NCI-H345 (cell line): Measurements from ENCODE around the gene C1QL3.

Source experiments
- DNase-seq: peaks from one replicate; lab custom pipeline; 2025; lab: John Stamatoyannopoulos, UW

The C1QL3 gene

GRCh38 chr10:16493884-16494536 lies 27.7 kb downstream of the C1QL3 start:
- no peak for DNase-seq

- peak; percentile 34 for DNase-seq
Observed at GRCh38 chr10:16491933-16492332, 29.7 kb downstream of the C1QL3 start.

DNA sequence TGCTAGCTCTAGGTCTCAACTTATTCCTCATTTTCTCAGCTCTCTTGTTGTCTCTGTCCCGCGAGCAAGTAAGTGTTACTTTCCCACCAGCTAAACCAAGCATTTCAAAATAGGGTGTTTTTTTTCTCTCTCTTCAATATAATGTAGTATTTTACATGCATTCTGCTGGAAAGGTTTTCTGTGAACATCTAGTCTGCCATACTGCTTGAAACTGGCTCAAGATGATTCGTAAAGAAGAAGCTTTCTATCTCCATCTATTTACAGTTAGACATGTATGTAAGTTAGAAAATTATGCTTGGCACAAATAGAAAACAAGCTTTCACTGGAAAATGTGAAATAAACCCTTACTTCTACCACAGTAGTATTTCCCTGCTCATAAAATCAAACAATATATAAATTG lies 31.2 kb downstream of the C1QL3 start:
- DNase-seq, result no peak

GRCh38 chr10:16483241-16483917 lies 38.3 kb downstream of the C1QL3 start:
- DNase-seq, result no peak

DNA sequence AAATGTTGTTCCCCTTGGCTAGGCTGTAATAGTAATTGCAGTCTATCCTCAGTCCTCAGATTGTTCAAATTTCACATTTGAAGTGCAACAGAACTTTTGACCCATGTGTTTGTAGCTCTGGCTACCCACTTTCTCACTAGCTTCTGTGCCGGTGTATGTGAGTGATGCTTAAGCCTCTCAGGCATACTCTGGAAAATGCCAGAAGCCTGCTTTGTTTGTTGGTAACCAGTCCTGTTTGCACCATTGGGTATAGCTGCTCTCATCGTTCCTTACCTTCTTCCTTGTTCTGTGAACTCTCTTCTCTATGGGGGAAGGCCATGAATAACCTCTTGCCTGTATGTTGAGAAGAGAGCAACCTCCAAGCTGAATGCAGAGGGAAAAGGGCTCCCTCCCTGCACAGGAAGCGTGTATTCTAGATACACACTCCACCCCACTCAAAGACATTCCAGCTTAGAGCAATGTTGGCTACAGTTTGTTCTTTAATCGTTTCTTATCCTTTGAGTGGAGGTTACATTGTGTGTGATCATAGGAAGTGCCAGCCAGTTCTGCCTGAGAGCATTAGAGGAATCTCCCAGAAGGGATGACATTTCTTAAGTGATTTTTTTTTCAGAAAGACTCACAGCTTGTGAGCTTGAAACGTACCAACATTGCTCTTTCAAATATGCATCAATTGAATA lies 40.5 kb downstream of the C1QL3 start:
- no peak for DNase-seq

DNA sequence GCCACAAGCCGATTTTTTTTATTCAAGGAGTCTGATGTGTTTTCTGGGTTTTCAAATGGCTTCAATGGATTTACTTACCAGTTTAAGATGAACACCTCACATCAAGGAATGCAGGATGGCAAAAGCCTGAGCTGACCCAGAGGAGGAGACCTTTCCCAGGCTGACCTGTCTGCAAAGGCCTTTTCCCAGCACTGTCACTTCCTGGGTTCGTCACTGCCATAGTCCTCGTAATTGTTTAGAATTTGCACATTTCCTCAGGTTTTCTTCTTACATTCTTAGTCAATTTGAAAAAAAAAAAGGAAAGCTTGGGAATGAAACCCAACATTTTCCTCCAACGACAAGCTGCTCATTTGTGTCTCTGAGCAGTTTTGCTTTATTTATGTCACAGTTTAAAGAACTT lies 42.9 kb downstream of the C1QL3 start:
- no peak for DNase-seq

GRCh38 chr10:16477757-16478156 lies 43.9 kb downstream of the C1QL3 start:
- no peak for DNase-seq

GRCh38 chr10:16472828-16473227 lies 48.9 kb downstream of the C1QL3 start:
- DNase-seq, result no peak

GRCh38 chr10:16470747-16471146 lies 50.9 kb downstream of the C1QL3 start:
- DNase-seq, result no peak

- DNase-seq, result no peak
Observed at GRCh38 chr10:16466001-16466400, 55.7 kb downstream of the C1QL3 start.
